ENCODE measurements around the gene LIPA. TPM values are rescaled to one million over a fixed set of nuclear protein-coding genes. Genes with fewer than 3 reads are reported as not detected.

Gene LIPA
- total and polyA plus RNA-seq, 2 of the 4 experiments (the other 2 are of a cell fraction): 23.1 to 31.9 TPM

- H3K4me3 ChIP-seq (ENCODE audit: insufficient read depth, low read depth, low read length): no peak overlapping the region
- H4K5ac ChIP-seq (ENCODE audit: low read depth, low read length): no peak overlapping the region
- no peak overlapping the region for H4K91ac ChIP-seq (ENCODE audit: insufficient read depth, low read depth, low read length)
- POLR2A ChIA-PET (ENCODE audit: unreplicated experiment): interaction anchor here (0.6 kb wide), 1 partner anchor 220 kb away, joined by 3 read pairs; the partner anchor contains the start of gene FAS
- no peak overlapping the region for H3K14ac ChIP-seq (replicated peaks; ENCODE audit: low read depth, low read length)
- no peaks in the 10 kb centered on the region for H4K20me1 ChIP-seq (ENCODE audit: insufficient read depth, low read length)
- no peak overlapping the region for H2AK9ac ChIP-seq (replicated peaks; ENCODE audit: low read depth, low read length, poor library complexity)
- H3K79me1 ChIP-seq (ENCODE audit: low read depth in 1 of 2, low read length in 2 of 2): no peaks in the 10 kb centered on the region
- no peak overlapping the region for H2BK15ac ChIP-seq (ENCODE audit: low read depth, low read length)
- no CpG with 5 or more reads among the region's 3 CpGs for WGBS, 2 experiments (ENCODE audit: extremely low coverage in 2 of 2, insufficient read length in 1 of 2)
- no peak overlapping the region for H2AFZ ChIP-seq (replicated peaks; ENCODE audit: low read length, poor library complexity)
- H3K23ac ChIP-seq (ENCODE audit: low read depth, low read length): no peak overlapping the region
- dilution Hi-C loops (cut with HindIII; ENCODE audit: low sequenced_read_pairs, unreplicated experiment) (loop anchor here (25.0 kb wide), 1 partner anchor 199 kb away; no protein-coding TSS in a partner anchor), in situ Hi-C loops (cut with MboI; ENCODE audit: low sequenced_read_pairs) (loop anchor here (5.0 kb wide), 2 partner anchors 179 to 269 kb away; no protein-coding TSS in a partner anchor), intact Hi-C loops (cut with micrococcal nuclease) (no loop called here)
- no peak overlapping the region for H3K56ac ChIP-seq (ENCODE audit: extremely low read depth, insufficient read depth, low read length)
- H2AK5ac ChIP-seq (ENCODE audit: low read depth, low read length): no peak overlapping the region
- H2BK120ac ChIP-seq (ENCODE audit: low read depth, low read length): no peak overlapping the region
- no peaks in the 10 kb centered on the region for H3K9me3 ChIP-seq (ENCODE audit: control insufficient read depth, insufficient read depth, low read length)
- no peak overlapping the region for H3K4ac ChIP-seq (ENCODE audit: low read depth, low read length)
- H3K18ac ChIP-seq (ENCODE audit: low read depth, low read length): peak overlapping the region; percentile 42; the same call in 1 of the 2 replicates
- no peak overlapping the region for H3K9ac ChIP-seq (ENCODE audit: low read depth, low read length)
- no peak overlapping the region for H2BK20ac ChIP-seq (ENCODE audit: low read depth, low read length)
- H3K27ac ChIP-seq (ENCODE audit: insufficient read depth, low read length): no peak overlapping the region
- peak; percentile 46 for DNase-seq
- no TSS peak for BruUV-seq (replicated peaks)
- H3K36me3 ChIP-seq (ENCODE audit: control insufficient read depth, insufficient read depth, low read length): no peaks in the 10 kb centered on the region; the same call in 1 of the 2 replicates
- TF ChIP-seq FOS (IDR thresholded peaks at IDR 0.05; ENCODE audit: low read depth, low read length): no peak
- peak; percentile 51; the same call in 1 of the 2 replicates for TF ChIP-seq MAFK (IDR thresholded peaks at IDR 0.05; ENCODE audit: low read depth, low read length)
- peak; percentile 59 for TF ChIP-seq CEBPB (IDR thresholded peaks at IDR 0.05; ENCODE audit: low read depth, low read length)
- H3K9me1 ChIP-seq (ENCODE audit: insufficient read depth, low read length): peaks cover 5% of the 10 kb centered on the region; the same call in 1 of the 2 replicates
- H4K8ac ChIP-seq (ENCODE audit: low read depth in 2 of 2, low read length in 2 of 2): no peak overlapping the region
- H3K4me2 ChIP-seq (ENCODE audit: low read depth, low read length): no peak overlapping the region
- ATAC-seq (ENCODE audit: low read depth): no peak
- peaks cover 10% of the 10 kb centered on the region; the same call in 1 of the 2 replicates for H3K4me1 ChIP-seq (ENCODE audit: control insufficient read depth, insufficient read depth, low read length)
- H3K27me3 ChIP-seq (ENCODE audit: control insufficient read depth, insufficient read depth, low read length): peaks cover 8% of the 10 kb centered on the region
- CTCF ChIA-PET: no interaction called here
- H2BK5ac ChIP-seq (ENCODE audit: low read depth, low read length, poor library complexity, severe bottlenecking): no peak overlapping the region
Measured at GRCh38 chr10:89210794-89211425, 40.7 kb downstream of the LIPA start.

All from IMR-90 (cell line).